Endothelial cell of coronary artery (primary cell): ENCODE data around the gene SGTA. TPM values are rescaled to one million over a fixed set of nuclear protein-coding genes. Genes with fewer than 3 reads are reported as not detected.

Experiments
- total RNA-seq: library from RNA; depleted of rRNA; stranded (reverse); fragments of >200 nt; gene quantifications from 2 replicates; pipeline ENCODE4 v1.2.3, GENCODE V29; 2014

Gene SGTA, protein sequence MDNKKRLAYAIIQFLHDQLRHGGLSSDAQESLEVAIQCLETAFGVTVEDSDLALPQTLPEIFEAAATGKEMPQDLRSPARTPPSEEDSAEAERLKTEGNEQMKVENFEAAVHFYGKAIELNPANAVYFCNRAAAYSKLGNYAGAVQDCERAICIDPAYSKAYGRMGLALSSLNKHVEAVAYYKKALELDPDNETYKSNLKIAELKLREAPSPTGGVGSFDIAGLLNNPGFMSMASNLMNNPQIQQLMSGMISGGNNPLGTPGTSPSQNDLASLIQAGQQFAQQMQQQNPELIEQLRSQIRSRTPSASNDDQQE
- 35.7 and 36.8 TPM in 2 replicates for total RNA-seq

DNA sequence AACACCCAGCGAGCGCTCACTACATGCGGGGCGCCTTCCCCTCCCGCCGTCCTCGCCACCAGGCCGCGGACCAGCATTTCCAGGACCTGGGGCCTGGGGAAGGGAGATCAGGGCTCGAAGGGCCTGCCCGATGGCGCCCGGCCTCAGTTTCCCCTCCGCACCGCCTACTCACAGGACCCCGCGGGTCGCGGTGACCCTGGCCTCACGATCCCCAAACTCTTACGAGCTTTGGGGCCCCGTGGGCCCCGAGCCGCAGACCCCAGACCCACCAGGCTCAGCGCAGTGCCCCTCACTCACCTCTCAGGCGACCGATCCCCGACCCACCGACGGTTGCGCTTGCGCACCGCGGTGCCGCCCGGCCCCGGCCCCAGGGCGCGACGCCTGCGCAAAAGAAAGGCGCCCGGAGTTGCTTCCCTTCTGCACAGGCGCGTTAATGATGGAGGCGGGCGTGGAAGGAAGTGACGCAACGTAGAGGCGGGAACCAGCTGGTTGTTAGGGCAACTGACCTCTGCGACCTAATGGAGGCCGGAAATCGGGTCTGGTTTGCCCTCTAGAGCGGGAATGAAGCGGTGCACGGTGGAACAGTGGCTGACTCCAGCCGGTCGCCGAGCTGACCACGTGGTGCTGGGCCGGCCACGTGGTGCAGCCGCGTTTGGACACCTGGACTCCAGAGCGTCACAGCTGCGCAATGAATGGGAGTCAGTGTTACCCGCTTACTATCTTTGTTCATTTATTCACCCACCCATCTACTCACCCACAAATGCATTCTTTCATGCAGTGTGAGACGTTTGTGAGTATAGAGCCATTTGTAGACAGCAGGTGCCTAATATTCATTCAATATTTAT is at the start of gene SGTA:
SGTA (minus strand) TSS at position 338 of the 845 bp plus-strand sequence. CDS start 14,205 bp downstream, outside the sequence.

DNA sequence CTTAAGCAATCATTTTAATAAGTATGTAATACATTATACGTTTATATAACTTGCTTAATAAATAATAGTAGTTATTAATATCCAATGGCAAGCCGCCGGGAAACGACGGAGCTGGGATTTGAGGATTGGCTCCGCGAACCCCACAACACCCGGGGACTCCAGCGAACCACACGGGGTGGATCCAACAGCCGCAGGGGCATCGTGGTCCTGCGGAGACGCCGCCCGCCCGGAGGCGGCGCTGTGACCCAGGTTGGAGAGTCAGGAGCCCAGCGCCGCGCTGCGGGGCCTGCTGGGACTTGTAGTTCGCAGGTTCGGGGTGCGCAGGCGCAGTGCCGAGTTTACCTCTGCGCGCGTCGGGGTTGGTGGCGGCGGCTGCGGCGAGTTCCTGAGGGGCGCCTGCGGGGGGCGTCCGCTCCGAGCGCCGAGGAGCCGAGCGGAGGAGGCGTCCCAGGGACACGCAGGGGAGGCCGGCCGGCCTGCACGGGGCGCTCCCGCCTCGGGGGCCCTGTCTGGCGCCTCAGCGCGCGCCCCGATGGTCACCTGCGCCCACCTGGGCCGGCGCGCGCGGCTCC is 36.6 kb upstream of the SGTA start, which contains the start of gene ZNF554:
ZNF554 (plus strand) TSS at position 329 of the 572 bp plus-strand sequence; CDS start at position 533, 204 bp downstream.

DNA sequence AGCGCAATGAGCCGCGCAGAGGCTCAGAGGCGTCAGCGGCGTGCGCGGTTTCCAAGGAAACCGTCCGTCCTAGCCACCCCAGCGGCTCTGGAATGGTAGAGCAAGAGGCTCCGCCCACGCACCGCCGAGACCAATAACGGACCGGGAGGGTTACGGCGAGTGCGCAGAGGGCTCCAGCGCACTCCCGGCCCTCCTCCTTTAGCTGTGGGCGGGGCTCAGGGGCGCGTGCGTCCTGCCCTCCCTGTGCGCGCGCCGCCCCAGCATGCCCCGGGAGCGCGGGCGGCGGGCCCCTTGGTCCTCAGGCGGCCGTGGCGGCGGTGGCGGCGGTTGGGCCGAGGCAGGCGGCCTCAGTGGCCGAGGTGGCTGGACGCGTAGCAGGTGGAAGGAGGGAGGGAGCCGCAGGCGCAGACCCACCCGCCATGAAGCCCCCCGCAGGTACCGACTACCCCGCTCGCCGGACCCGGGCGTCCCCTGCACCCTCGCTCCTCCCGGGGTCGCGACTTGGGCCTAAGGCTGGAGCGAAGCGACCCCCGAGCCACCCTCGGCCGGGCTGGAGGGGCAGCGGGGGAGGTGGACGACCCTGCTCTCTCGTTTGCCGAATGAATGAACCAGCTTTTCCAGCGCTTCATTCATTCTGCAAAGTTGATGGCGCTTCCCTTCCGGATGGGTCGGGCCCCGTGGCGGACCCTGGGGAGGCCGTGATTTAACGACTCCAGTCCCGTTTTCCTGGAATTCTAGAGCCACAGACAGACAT is 2.3 kb upstream of the SGTA start, which contains the start of gene THOP1:
THOP1 (plus strand) TSS at position 260 of the 754 bp plus-strand sequence; CDS start at position 420, 160 bp downstream.

DNA sequence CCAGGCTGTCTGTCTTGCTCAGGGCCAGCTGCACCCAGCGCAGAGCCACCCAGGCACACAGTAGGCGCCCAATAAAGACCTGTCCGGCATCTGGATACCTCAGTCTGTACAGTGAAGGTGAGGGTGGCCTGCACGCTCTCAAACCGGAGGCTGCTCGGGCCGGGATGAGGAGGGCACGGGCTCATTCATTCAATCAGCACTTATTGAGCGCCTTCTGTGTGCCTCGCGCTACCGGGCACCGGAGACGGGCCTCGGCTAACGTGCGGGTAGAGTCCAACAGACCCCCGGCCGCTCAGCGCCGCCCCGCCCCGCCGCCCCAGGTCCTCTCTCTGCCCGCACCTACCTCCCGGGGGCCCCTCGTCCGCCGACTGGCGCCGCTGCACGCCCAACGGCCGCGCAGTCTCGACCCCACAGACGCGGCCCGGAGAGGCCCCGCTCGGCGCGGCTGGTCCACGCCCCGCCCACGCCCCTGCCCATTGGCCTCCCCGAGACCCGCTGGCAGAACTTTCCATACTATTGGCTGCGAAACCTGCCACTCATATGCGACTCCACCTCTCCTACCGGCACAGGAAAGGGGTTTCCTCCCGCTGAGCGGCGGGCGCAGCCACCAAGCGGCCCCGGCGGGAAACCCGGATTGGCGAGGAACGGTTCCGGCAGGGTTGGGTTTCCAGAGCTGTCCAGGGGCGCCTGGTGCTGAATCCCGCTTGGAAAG is 43.3 kb downstream of the SGTA start, which contains the start of gene SLC39A3:
SLC39A3 (minus strand) TSS at position 416 of the 712 bp plus-strand sequence. CDS start 2,760 bp downstream, outside the sequence.

DNA sequence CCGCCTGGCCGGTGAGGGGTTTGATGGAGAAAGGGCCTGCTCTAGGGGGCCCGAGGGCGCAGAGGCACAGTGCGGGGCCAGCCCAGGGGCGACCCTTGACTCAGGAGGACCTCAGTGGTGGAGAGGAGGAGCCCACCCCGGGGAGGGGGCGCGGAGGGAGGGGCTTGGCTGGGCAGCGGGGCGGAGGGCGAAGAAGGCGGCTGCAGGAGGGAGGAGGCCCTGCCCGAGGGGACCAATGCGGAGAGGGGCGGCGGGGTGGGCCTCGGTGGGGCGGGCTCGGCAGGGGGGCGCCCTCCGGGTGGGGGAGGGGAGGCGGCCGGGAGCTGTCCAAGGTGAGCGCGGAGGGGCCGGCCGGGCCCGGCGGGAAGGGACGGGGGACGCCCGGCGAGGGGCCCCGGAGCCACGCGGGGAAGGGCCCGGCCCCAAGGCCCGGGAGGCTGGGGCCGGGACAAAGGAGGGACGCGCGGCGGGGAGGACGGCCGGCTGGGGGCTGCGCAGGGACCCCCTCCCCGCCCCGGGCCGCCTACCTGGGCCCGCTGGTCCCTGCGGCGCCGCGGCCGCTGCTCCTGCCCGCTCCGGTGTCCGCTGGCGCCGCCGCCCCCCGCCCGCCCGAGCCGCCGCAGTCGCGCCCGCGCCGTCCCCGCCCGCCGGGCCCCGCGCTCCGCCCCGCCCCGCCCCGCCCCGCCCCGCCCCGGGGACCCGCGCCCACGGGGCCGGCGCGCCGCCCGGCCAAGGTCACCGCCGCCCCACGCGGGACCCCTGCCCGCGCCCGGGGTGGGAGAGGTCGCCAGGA is 62.1 kb downstream of the SGTA start, which contains the start of gene DIRAS1:
DIRAS1 (minus strand) TSS at position 596 of the 793 bp plus-strand sequence. CDS start 3,566 bp downstream, outside the sequence.

Other genes starting within 250 kb of the SGTA start
- gene GNG7, start 80.6 kb downstream of the SGTA start, total RNA-seq = 0.18 and 0.28 TPM in 2 replicates
- gene DIRAS1, start 61.9 kb downstream of the SGTA start, total RNA-seq = 0.09 TPM in 1 of 2 replicates, not detected in the other
- 19.9 and 21.0 TPM in 2 replicates for gene SLC39A3, start 43.3 kb downstream of the SGTA start, total RNA-seq
- 110 and 144 TPM in 2 replicates for gene THOP1, start 2.2 kb upstream of the SGTA start, total RNA-seq
- 2.3 and 2.9 TPM in 2 replicates for gene ZNF554, start 36.6 kb upstream of the SGTA start, total RNA-seq
- gene ZNF555, start 58.2 kb upstream of the SGTA start, total RNA-seq = 4.4 and 5.4 TPM in 2 replicates
- gene ZNF556, start 84.1 kb upstream of the SGTA start, total RNA-seq = not detected in 2 replicates
- gene ZNF57, start 117.7 kb upstream of the SGTA start, total RNA-seq = 4.4 and 4.6 TPM in 2 replicates
- 7.6 and 10.4 TPM in 2 replicates for gene ZNF77, start 161.7 kb upstream of the SGTA start, total RNA-seq
- 0.99 and 4.5 TPM in 2 replicates for gene TLE6, start 194.3 kb upstream of the SGTA start, total RNA-seq
- gene TLE2, start 246.0 kb upstream of the SGTA start, total RNA-seq = 11.8 and 47.5 TPM in 2 replicates